ES-I3 (cell line): ENCODE measurements around the gene MTPN.

ENCODE experiments used
- H3K36me3 ChIP-seq: 2 replicates; pipeline ENCODE4 v1.6.1; 2013; ENCODE audit warnings: mild to moderate bottlenecking, low read length, control low read depth, moderate library complexity; ENCODE audit not compliant: insufficient read depth
- H3K4me1 ChIP-seq: 2 replicates; pipeline ENCODE4 v1.6.1; 2013; ENCODE audit warnings: mild to moderate bottlenecking, control low read depth, low read length; ENCODE audit not compliant: insufficient read depth
- H3K9ac ChIP-seq: 2 replicates; pipeline ENCODE4 v1.6.1; 2013; ENCODE audit warnings: low read depth, mild to moderate bottlenecking, low read length, moderate library complexity
- H3K9me3 ChIP-seq: 2 replicates; pipeline ENCODE4 v1.6.1; 2013; ENCODE audit warnings: mild to moderate bottlenecking, low read length, moderate library complexity; ENCODE audit not compliant: control insufficient read depth, insufficient read depth

Gene MTPN

DNA sequence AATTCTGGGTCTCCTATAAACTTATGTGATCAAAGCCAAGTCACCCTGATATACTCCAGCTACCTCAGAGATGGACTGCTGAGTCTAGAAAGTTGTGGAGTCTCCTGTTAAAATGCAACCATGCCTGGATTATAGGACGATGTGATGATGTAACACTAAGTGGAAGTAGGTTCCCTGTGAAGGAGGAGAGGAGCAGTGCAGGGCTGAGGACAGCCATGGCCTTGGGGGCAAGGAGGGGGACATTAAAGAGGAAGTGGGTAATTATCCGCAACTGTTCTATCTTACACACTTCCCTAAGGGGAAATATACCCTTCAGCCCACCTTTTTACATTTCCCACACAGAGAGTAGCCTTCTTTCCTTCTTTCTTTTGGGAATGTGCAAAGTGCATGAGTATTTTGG, 63.8 kb downstream of the MTPN start:
- Histone ChIP-seq H3K9me3 (no peaks in the 10 kb centered on the region), H3K9ac (no peak overlapping the region), H3K4me1 (no peaks in the 10 kb centered on the region), H3K36me3 (no peaks in the 10 kb centered on the region)

DNA sequence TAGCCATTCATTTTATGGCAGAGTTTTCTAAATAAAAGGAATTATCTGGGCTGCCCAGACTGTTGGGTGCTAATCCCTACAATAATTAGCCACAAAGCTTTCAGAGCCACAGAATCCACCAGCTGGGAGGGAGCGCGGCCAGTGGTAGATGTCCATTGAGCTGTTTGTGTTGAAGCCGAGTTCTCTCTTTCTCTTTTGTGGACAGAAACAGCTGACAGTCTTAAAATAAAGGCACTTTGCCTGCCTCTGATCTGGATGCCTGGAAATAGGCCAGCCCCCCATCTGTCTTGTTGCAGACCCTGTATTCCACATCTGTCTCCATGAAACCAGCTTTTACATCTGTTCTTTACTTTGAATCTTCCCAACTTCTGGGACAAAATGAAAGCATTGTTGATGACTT, 66.1 kb downstream of the MTPN start:
- Histone ChIP-seq H3K36me3 (no peaks in the 10 kb centered on the region), H3K9me3 (no peaks in the 10 kb centered on the region), H3K4me1 (no peaks in the 10 kb centered on the region), H3K9ac (no peak overlapping the region)

DNA sequence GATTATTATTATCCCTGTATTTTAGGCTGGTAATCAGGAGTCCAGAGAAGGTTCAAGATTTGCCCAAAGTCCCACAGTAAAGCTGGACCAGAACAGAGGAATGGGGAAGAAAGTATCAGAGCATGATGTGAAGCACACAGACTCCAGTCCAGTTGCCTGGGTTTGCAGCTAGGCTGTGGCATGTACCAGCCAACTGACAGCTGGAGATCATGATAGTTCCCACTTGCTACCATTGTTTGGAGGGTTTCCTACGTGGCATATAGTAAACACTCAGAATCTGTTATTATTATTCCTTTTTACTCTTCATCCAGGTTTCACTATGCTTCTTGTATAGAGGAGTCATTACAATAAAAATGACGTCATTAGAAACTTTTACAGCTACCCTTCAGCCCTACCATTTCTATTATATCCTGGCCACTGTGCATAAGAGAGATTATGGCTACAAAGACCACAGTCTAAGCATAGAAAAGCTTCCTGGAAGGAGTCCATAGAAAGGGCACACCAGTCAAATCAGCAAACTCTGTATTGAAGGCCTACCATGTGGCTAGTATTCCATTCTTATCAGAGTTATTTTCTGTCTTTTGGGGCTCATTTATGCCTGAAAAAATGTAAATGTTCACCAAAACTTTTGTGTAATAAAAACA, 66.6 kb downstream of the MTPN start:
- H3K9ac ChIP-seq = no peak overlapping the region
- no peaks in the 10 kb centered on the region for H3K4me1 ChIP-seq
- H3K36me3 ChIP-seq = no peaks in the 10 kb centered on the region
- H3K9me3 ChIP-seq = no peaks in the 10 kb centered on the region

DNA sequence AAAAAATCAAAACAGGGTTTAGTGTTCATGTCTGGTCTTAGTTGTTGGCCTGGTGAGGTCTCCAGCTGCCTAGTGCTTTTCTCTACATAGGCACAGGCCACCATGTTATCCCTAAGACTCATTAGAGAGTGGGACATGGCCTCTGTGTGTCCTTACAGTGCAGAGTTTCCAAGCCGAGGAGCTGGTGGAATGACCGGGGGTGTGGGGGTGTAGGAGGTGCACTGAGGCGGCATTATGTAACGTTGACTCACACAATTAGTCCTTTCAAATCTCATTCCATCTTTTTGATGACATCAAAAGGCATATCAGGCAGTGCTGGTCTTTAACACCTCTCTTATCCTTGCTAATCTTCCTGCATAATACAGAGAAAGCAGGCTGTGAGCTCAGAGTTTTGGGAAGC, 71.3 kb downstream of the MTPN start:
- no peaks in the 10 kb centered on the region for H3K4me1 ChIP-seq
- no peak overlapping the region for H3K9ac ChIP-seq
- H3K36me3 ChIP-seq = no peaks in the 10 kb centered on the region
- no peaks in the 10 kb centered on the region for H3K9me3 ChIP-seq

DNA sequence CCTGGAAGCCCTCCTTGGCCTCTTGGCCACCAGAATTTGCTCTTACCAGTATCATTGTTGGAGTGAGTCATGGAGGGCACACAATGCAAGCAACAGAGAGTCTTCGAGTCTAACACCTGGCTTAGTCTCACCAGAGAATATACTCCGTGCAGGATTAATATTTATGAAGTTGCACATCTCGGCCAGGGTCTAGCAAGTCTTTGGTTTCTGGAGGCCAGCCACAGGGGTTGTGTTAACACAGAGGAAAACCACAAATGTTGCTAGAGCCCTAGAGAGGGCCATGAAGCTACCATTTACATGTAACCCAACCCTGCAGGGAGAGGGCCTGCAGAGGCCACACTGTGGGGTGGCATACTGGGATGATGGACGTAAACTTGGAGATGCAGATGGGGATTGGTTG, 71.8 kb downstream of the MTPN start:
- no peaks in the 10 kb centered on the region for H3K36me3 ChIP-seq

DNA sequence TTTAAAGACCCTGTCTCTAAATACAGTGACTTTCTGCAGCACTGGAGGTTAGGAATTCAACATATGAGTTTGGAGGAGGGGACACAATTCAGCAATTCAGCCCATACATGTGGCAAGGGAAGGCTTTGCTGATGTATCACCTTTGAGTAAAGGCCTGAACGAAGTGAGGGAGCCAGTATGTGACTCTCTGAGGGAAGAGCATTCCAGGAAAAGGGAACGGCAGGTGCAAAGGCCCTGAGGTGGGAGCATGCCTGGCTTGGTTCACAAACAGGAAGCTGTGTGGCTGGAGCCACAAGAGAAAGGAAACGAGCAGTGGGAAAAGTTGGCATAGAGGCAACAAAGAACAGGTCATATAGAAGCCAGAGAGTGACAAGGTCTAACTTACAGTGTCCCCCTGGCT, 72.9 kb downstream of the MTPN start:
- no peak overlapping the region for H3K9ac ChIP-seq
- H3K36me3 ChIP-seq = no peaks in the 10 kb centered on the region
- no peaks in the 10 kb centered on the region for H3K9me3 ChIP-seq
- H3K4me1 ChIP-seq = no peaks in the 10 kb centered on the region

More for the DNA sequence above, 71.8 kb downstream of the MTPN start:
- H3K4me1 ChIP-seq = no peaks in the 10 kb centered on the region
- H3K9ac ChIP-seq = no peak overlapping the region
- no peaks in the 10 kb centered on the region for H3K9me3 ChIP-seq

DNA sequence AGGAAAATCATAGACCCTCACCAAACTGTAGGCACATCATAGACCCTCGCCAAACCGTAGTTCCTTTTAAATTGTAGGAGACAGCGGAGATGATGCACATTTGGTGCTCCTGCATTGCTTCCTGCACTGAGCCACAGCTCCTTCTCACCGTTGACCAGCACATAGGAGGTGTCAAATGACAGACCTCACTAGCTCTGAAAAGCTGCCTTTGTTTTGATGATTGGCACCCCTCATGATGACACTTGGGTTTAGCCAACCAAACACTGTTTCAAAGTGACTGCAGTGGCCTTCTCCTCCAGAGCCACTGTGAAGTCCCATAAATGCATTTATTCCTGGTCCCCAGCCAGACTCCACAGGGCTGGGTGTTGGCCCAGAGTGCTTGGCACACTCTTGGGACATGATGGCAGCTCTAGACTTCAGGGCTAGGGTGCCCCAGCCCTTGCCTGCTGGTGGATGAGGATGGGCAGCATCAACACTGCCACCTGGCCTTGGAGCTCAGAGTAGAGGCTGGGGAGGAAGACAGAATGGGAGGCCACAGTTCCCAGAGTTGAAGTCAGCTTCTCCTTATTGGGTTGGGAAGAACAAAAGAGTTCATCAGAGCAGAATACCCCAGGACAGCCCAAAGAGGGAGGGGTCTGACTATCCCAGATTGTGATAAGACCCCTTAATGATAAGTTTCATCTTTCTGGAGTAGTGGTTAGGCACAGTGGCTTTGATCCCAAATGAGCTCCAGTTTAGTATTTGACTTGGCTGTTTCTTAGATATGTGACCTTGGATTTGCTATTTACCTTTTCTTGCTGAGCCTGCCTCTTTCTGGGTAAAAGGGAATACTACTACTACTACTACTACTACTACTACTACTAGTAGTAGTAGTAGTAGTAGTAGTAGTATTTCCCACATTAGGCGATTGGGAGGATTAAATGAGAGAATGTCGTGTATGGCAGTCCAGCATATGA, 75.3 kb downstream of the MTPN start:
- Histone ChIP-seq H3K9me3 (no peaks in the 10 kb centered on the region), H3K9ac (no peak overlapping the region), H3K36me3 (no peaks in the 10 kb centered on the region), H3K4me1 (no peaks in the 10 kb centered on the region)

DNA sequence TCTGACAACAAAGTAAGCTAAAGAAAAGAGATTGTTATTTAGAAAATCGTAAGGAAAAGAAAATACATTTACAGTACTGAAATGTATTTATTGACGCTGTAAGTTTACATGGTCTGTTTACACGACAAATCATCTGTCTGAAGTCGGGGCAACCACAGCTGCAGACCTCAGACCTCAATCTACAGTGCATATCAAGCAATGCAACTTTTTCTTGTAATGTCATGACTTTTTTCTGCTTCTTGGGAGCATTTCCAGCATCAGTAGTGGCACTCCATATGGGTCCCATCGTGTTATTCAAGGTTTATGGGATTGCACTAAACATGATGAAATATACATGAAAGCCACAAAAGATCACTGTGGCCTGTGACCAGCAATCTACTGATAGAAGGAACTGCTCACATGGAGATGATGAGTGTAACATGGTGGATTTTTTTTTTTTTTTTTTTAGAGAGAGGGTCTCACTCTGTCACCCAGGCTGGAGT, 77.1 kb downstream of the MTPN start:
- Histone ChIP-seq H3K36me3 (no peaks in the 10 kb centered on the region), H3K4me1 (no peaks in the 10 kb centered on the region), H3K9me3 (no peaks in the 10 kb centered on the region), H3K9ac (no peak overlapping the region)

DNA sequence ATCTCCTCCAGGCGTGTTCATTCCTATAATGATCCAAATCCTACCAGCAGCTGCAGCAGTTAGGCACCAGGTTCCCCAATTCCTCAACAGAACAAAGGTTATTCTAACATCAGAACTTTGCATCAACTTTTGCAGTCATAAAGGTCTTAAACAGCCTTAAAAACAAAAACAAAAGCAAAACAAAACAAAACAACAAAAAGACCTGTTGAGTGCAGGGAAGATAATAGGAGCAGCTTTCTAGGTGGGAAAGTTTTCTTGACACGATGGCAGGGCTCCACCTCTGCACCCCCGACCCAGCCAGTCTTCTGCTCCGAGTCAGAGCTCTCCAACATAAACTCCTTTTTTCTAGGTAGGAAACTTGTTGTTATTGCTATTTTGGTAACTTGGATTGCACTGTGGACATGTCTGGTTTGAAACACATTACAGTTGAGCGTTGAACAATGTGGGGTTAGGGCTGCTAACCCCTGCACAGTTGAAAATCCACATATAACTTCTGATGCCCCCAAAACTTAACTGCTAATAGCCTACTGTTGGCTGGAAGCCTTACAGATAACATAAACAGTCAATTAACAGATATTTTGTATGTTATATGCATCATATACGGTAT, 77.6 kb downstream of the MTPN start:
- Histone ChIP-seq H3K9me3 (no peaks in the 10 kb centered on the region), H3K36me3 (no peaks in the 10 kb centered on the region), H3K4me1 (no peaks in the 10 kb centered on the region), H3K9ac (no peak overlapping the region)

DNA sequence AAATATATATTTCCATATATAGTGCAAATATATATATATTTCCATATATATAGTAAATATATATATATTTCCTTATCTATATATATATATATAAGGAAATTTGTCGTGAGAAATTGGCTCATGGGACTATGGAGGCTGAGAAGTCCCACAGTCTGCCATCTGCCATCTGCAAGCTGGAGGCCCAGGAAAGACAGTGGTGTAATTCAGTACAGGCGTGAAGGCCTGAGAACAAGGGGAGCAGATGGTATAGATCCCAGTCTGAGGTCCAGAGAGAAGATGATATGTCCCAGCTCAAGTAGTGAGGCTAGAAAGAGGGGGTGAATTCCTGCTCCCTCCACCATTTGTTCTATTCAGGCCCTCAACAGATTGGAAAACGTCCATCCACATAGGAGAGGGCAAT, 78.9 kb downstream of the MTPN start:
- no peak overlapping the region for H3K9ac ChIP-seq
- no peaks in the 10 kb centered on the region for H3K36me3 ChIP-seq
- no peaks in the 10 kb centered on the region for H3K9me3 ChIP-seq
- H3K4me1 ChIP-seq = no peaks in the 10 kb centered on the region

DNA sequence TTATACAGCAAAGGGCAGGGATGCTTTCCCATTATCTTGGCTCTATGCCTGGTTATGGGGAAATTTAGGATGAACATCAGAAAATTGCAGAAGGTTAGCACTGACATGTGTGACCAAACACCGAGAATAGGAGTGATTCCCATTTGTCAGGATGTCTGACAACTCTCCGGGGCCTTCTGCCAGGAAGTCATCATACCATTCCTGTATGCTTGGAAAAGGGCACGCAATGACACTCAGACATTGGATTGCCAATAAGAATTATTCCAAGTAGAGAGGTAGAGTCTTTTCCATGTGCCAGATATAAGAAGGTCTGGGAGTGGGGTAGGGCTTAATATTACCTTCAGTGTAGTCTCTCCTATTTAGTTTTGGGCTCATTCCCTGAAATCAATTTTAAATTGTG, 82.3 kb downstream of the MTPN start:
- no peaks in the 10 kb centered on the region for H3K9me3 ChIP-seq
- no peaks in the 10 kb centered on the region for H3K4me1 ChIP-seq
- H3K36me3 ChIP-seq = no peaks in the 10 kb centered on the region
- no peak overlapping the region for H3K9ac ChIP-seq

DNA sequence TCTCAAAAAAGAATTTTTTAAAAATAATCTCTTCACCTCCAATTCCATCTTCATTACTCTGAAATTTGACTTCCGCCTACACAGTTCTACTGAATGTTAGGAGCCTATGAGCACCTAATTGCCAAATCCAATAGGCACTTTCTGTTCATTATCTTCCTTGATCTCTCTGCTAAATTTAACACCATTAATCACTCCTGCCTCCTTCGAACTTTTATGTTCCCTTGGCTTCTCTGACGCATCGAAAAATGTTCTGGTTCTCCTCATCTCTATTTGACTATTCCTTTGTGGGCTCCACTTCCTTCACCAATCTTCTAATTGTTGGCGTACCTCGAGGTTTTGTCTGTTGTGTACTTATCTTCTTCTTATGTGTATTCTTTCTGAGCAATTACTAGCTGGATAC, 87.3 kb downstream of the MTPN start:
- no peaks in the 10 kb centered on the region for H3K36me3 ChIP-seq
- H3K9me3 ChIP-seq = no peaks in the 10 kb centered on the region
- H3K4me1 ChIP-seq = no peaks in the 10 kb centered on the region
- no peak overlapping the region for H3K9ac ChIP-seq

DNA sequence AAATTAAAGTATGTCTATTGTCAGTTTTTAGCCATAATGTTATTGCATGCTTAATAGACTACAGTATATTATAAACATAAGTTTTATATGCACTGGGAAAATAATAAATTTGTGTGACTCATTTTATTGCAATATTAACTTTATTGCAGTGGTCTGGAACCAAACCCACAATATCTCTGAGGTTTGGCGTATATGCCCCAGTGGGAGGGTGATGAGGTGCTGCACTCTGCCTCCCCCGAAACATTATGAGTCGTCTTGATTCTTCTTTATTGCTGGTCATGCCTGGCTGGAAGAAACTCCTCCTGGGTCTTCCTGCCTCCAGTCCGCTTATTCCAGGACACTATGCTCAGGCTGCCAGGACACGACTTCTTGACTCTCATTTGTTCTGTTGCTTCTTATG, 88.4 kb downstream of the MTPN start:
- Histone ChIP-seq H3K9me3 (no peaks in the 10 kb centered on the region), H3K4me1 (no peaks in the 10 kb centered on the region), H3K9ac (no peak overlapping the region), H3K36me3 (no peaks in the 10 kb centered on the region)

DNA sequence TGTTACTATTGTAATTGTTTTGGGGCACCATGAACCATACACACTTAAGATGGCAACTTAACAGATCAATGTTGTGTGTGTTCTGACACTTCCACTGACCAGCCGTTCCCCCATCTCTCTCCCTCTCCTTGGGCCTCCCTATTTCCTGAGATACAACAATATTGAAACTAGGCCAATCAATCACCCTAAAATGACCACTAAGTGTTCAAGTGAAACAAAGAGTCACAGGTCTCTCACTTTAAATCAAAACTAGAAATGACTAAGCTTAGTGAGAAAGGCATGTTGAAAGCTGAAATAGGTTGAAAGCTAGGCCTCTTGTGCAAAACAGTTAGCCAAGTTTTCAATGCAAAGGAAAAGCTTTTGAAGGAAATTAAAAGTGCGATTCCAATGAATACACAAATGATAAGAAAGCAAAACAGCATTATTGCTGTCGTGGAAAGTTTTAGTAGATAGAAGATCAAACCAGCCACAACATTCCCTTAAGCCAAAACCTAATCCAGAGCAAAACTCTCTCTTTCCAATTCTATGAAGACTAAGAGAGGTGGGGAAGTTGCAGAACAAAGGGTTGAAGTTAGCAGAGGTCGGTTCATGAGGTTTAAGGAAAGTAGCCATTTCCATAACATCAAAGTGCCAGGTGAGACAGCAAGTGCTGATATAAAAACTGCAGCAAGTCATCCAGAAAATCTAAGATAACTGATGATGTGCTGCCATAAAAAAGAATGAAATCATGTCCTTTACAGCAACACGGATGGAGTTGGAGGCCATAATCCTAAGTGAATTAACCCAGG, 90.6 kb downstream of the MTPN start:
- Histone ChIP-seq H3K4me1 (no peaks in the 10 kb centered on the region), H3K9ac (no peak overlapping the region), H3K9me3 (no peaks in the 10 kb centered on the region), H3K36me3 (no peaks in the 10 kb centered on the region)
